ENCODE data around the gene TRAM2.

The TRAM2 gene

GRCh38 chr6:52577022-52577777 is at the start of gene TRAM2:
TRAM2 (minus strand) TSS chr6:52577060; CDS start chr6:52576915, 145 bp downstream.
- no peak for DNase-seq (ENCODE audit: low read depth, low spot score)

GRCh38 chr6:52622810-52623209 is 46.0 kb upstream of the TRAM2 start:
- no peak for DNase-seq (ENCODE audit: low read depth, low spot score)

- DNase-seq (ENCODE audit: low read depth, low spot score): no peak
These were observed 44.8 kb upstream of the TRAM2 start for GRCh38 chr6:52621631-52622030.

GRCh38 chr6:52620906-52621190 is 44.0 kb upstream of the TRAM2 start:
- DNase-seq (ENCODE audit: low read depth, low spot score): no peak

GRCh38 chr6:52620055-52620905 is 43.4 kb upstream of the TRAM2 start:
- no peak for DNase-seq (ENCODE audit: low read depth, low spot score)

- DNase-seq (ENCODE audit: low read depth, low spot score): no peak
These were observed 40.2 kb upstream of the TRAM2 start for GRCh38 chr6:52617087-52617486.

- no peak for DNase-seq (ENCODE audit: low read depth, low spot score)
These were observed 39.3 kb upstream of the TRAM2 start for GRCh38 chr6:52616059-52616690.

- DNase-seq (ENCODE audit: low read depth, low spot score): no peak
These were observed 35.6 kb upstream of the TRAM2 start for GRCh38 chr6:52612336-52613054.

GRCh38 chr6:52611833-52612232 is 35.0 kb upstream of the TRAM2 start:
- DNase-seq (ENCODE audit: low read depth, low spot score): no peak

GRCh38 chr6:52610745-52611355 is 34.0 kb upstream of the TRAM2 start:
- no peak for DNase-seq (ENCODE audit: low read depth, low spot score)

- DNase-seq (ENCODE audit: low read depth, low spot score): no peak
These were observed 33.2 kb upstream of the TRAM2 start for GRCh38 chr6:52610011-52610410.

- DNase-seq (ENCODE audit: low read depth, low spot score): no peak
These were observed 28.8 kb upstream of the TRAM2 start for GRCh38 chr6:52605610-52606185.

GRCh38 chr6:52603000-52603795 is 26.3 kb upstream of the TRAM2 start:
- no peak for DNase-seq (ENCODE audit: low read depth, low spot score)

- no peak for DNase-seq (ENCODE audit: low read depth, low spot score)
These were observed 21.9 kb upstream of the TRAM2 start for GRCh38 chr6:52598824-52599190.

- no peak for DNase-seq (ENCODE audit: low read depth, low spot score)
These were observed 21.4 kb upstream of the TRAM2 start for GRCh38 chr6:52598123-52598823.

GRCh38 chr6:52597738-52598122 is 20.9 kb upstream of the TRAM2 start:
- DNase-seq (ENCODE audit: low read depth, low spot score): no peak

- no peak for DNase-seq (ENCODE audit: low read depth, low spot score)
These were observed 19.6 kb upstream of the TRAM2 start for GRCh38 chr6:52596371-52597028.

GRCh38 chr6:52595796-52596130 is 18.9 kb upstream of the TRAM2 start:
- no peak for DNase-seq (ENCODE audit: low read depth, low spot score)

- DNase-seq (ENCODE audit: low read depth, low spot score): no peak
These were observed 18.3 kb upstream of the TRAM2 start for GRCh38 chr6:52595000-52595795.

Data from iPS DF 19.7 (cell line).